MCF 10A (cell line): ENCODE data around the gene RO60. TPM values are rescaled to one million over a fixed set of nuclear protein-coding genes. Genes with fewer than 3 reads are reported as not detected.
A peak's percentile ranks its signal among the peaks of the same experiment; 100 is the strongest.

Experiments used
- Bru-seq: library from RNA; stranded (reverse); fragments of 400-500 nt; gene quantifications from one replicate; lab custom pipeline; 2021; lab: Mats Ljungman, UMichigan
- BruChase-seq, 2 experiments: library from RNA; stranded (reverse); fragments of 400-500 nt; gene quantifications; one replicate each; lab custom pipeline; 2021; lab: Mats Ljungman, UMichigan
- BruUV-seq: library from RNA; stranded (reverse); fragments of 400-500 nt; replicated peaks from 2 replicates; lab custom pipeline; 2021; lab: Mats Ljungman, UMichigan
- CTCF ChIA-PET: fragments of 300-600 bp; sonication (Branson Sonifier 250); formaldehyde crosslinking; extraction: SDS; loops from one replicate; lab custom pipeline; 2021; ENCODE audit warnings: antibody characterized with exemption, inconsistent platforms; lab: Yijun Ruan, JAX
- POLR2A ChIA-PET: fragments of 300-600, 350-650 bp; sonication (Branson Sonifier 250); formaldehyde crosslinking; extraction: SDS; loops from one replicate; lab custom pipeline; 2020; ENCODE audit warnings: antibody characterized with exemption, inconsistent platforms; lab: Yijun Ruan, JAX
- DNase-seq: peaks from one replicate; pipeline ENCODE4 v3.0.0-alpha.2; 2018; ENCODE audit not compliant: unreplicated experiment
- H3K27ac Mint-ChIP-seq: one replicate; pipeline ENCODE4 v1.8.0; 2022; ENCODE audit warnings: mild to moderate bottlenecking, low read depth, mixed read lengths; ENCODE audit not compliant: unreplicated experiment
- H3K27me3 Mint-ChIP-seq: one replicate; pipeline ENCODE4 v1.8.0; 2022; ENCODE audit warnings: mixed read lengths; ENCODE audit not compliant: insufficient read depth, unreplicated experiment
- H3K36me3 Mint-ChIP-seq: one replicate; pipeline ENCODE4 v1.8.0; 2022; ENCODE audit warnings: mild to moderate bottlenecking, moderate library complexity, mixed read lengths; ENCODE audit not compliant: insufficient read depth, unreplicated experiment
- H3K4me1 Mint-ChIP-seq: one replicate; pipeline ENCODE4 v1.8.0; 2022; ENCODE audit warnings: mixed read lengths; ENCODE audit not compliant: insufficient read depth, unreplicated experiment
- H3K4me3 Mint-ChIP-seq: one replicate; pipeline ENCODE4 v1.8.0; 2022; ENCODE audit warnings: mild to moderate bottlenecking, moderate library complexity, mixed read lengths; ENCODE audit not compliant: unreplicated experiment
- H3K9me3 Mint-ChIP-seq: one replicate; pipeline ENCODE4 v1.8.0; 2022; ENCODE audit warnings: mixed read lengths; ENCODE audit not compliant: unreplicated experiment
- CTCF ChIP-seq: fragments of 200-600 bp; IDR thresholded peaks from one replicate; pipeline ENCODE4 v1.8.0; 2022; ENCODE audit warnings: antibody characterized with exemption, mild to moderate bottlenecking; ENCODE audit not compliant: unreplicated experiment
- intact Hi-C: fragments of 100-400 bp; cut with micrococcal nuclease; formaldehyde crosslinking; loops from 2 replicates; pipeline ENCODE4 v1.14.1; 2022
- long read RNA-seq: library from polyadenylated mRNA; stranded (forward); transcript quantifications from one replicate; pipeline ENCODE4 v2.0.0, GENCODE V29; 2022
- total RNA-seq: library from RNA; stranded (reverse); gene quantifications from 2 replicates; pipeline ENCODE4 v1.2.3, GENCODE V29; 2022

RO60 gene
- 128 and 135 TPM in 2 replicates for total RNA-seq
- Bru-seq, nascent RNA: percentile 96 among the genes with signal in this experiment
- BruChase-seq, experiment 1, labeled RNA remaining after a 6-hour chase: percentile 99 among the genes with signal in this experiment
- BruChase-seq, experiment 2, labeled RNA remaining after a 2-hour chase: percentile 98 among the genes with signal in this experiment
- long read RNA-seq, full-length matches to known transcripts: 104 of 157 reads
- long read RNA-seq, partial matches to known transcripts: 6 of 157 reads
- long read RNA-seq, other reads (novel, unspliced or antisense): 47 of 157 reads

GRCh38 chr1:193059282-193060114 lies at the start of gene RO60, which contains the start of gene UCHL5:
RO60 (plus strand) TSS chr1:193059612; CDS start chr1:193069055, 9,443 bp downstream.
UCHL5 (minus strand) TSS chr1:193059360; CDS start chr1:193059260, 100 bp downstream.
- ChIA-PET POLR2A (interaction anchor here (0.6 to 4.4 kb wide), 41 partner anchors 8 to 493 kb away, joined by 3 to 81 read pairs (median 5); partner anchors contain the start of genes CDC73, GLRX2 and RGS2), CTCF (interaction anchor here (0.6 to 1.9 kb wide), 8 partner anchors 11 to 1870 kb away, joined by 3 to 21 read pairs (median 5); partner anchors contain the start of gene GLRX2)
- peak within 1 kb of the TSS; percentile 87 for H3K4me3 Mint-ChIP-seq
- peaks cover 39% of the 10 kb centered on the region for H3K4me1 Mint-ChIP-seq
- peak; percentile 100 for DNase-seq
- no peaks in the 10 kb centered on the region for H3K27me3 Mint-ChIP-seq
- BruUV-seq: no TSS peak
- intact Hi-C loops: loop anchor here (1.0 kb wide), 3 partner anchors 46 to 251 kb away; partner anchors contain the start of genes CDC73 and GLRX2
- no peak for TF ChIP-seq CTCF
- H3K27ac Mint-ChIP-seq: peak within 1 kb of the TSS; percentile 97
- H3K36me3 Mint-ChIP-seq: peaks cover 8% of the 10 kb centered on the region
- no peaks in the 10 kb centered on the region for H3K9me3 Mint-ChIP-seq

GRCh38 chr1:193011406-193011805 lies 48.0 kb upstream of the RO60 start:
- Mint-ChIP-seq H3K4me3 (no peak overlapping the region), H3K27me3 (no peaks in the 10 kb centered on the region), H3K36me3 (peaks cover 16% of the 10 kb centered on the region), H3K27ac (no peak overlapping the region), H3K9me3 (peaks cover 3% of the 10 kb centered on the region), H3K4me1 (no peaks in the 10 kb centered on the region)
- intact Hi-C loops: no loop called here
- no peak for TF ChIP-seq CTCF
- no peak for DNase-seq
- BruUV-seq: no TSS peak
- ChIA-PET POLR2A (interaction anchor here (1.0 to 9.9 kb wide), 5 partner anchors 9 to 202 kb away, joined by 3 to 204 read pairs (median 5); partner anchors contain the start of gene RGS2), CTCF (interaction anchor here (0.9 to 4.7 kb wide), 4 partner anchors 10 to 205 kb away, joined by 3 to 40 read pairs (median 4); no protein-coding TSS in a partner anchor)

GRCh38 chr1:193013005-193013404 lies 46.4 kb upstream of the RO60 start:
- no peak for TF ChIP-seq CTCF
- no peak overlapping the region for H3K4me3 Mint-ChIP-seq
- ChIA-PET CTCF (interaction anchor here (0.5 to 4.7 kb wide), 10 partner anchors 9 to 538 kb away, joined by 3 to 40 read pairs (median 4); no protein-coding TSS in a partner anchor), POLR2A (interaction anchor here (1.1 to 9.9 kb wide), 2 partner anchors 11 to 203 kb away, joined by 3 to 204 read pairs; partner anchors contain the start of gene RGS2)
- no peaks in the 10 kb centered on the region for H3K27me3 Mint-ChIP-seq
- DNase-seq: no peak
- no peaks in the 10 kb centered on the region for H3K4me1 Mint-ChIP-seq
- BruUV-seq: no TSS peak
- intact Hi-C loops: no loop called here
- H3K36me3 Mint-ChIP-seq: peaks cover 16% of the 10 kb centered on the region
- no peaks in the 10 kb centered on the region for H3K9me3 Mint-ChIP-seq
- peak overlapping the region; percentile 16 for H3K27ac Mint-ChIP-seq
